Measurements from ENCODE around the gene CHM.
"Not testable (repeated sequence)": the region's sequence is repeated elsewhere in the genome, so short reads cannot be mapped to it uniquely, and the experiment has no call there.

The CHM gene

DNA sequence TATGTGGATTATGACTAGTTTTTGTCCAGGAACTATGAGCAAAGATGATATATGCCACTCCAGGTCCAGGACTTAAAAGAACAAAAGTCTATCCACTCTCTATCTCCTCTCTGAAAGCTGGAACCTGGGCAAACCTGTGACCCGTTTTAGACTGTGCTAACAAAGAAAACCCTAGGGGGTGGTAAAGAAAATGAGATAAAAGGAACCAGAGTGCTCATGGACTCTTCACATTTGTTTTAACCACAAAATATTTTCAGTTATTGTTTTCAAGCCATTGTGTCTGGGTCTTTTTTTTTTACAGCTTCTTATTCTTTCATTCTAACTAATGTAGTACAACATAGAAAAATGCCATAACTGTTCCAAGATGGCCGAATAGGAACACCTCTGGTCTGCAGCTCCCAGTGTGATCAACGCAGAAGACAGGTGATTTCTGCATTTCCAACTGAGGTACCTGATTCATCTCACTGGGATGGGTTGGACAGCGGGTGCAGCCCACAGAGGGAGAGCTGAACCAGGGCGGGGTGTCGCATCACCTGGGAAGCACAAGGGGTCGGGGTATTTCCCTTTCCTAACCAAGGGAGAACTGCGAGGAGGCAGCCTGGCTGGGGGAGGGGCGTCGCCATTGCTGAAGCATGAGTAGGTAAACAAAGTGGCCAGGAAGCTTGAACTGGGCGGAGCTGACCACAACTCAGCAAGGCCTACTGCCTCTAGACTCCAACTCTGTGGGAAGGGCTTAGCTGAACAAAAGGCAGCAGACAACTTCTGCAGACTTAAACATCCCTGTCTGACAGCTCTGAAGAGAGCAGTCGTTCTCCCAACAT lies 45.1 kb downstream of the CHM start:
- DNase-seq (ENCODE audit: extremely low read depth in 1 of 2, low read depth in 1 of 2): no peak

DNA sequence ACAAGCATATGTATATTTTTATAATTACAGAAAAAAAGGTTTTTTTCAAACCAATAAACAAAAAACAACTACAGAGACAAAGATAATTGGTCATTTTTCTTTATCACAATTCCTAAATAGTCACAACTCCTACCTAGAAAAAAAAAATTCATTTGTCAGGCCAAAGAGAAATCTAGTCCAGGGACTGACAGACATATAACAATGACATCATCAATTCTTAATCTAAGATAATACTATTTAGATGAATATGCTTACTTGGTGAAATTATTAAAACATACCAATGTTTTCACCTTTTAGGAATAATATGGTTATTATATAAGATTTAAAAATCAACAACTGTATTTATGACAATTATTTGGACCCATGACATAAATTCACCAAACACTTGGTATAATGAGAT lies 48.4 kb downstream of the CHM start:
- DNase-seq (ENCODE audit: extremely low read depth in 1 of 2, low read depth in 1 of 2): no peak

DNA sequence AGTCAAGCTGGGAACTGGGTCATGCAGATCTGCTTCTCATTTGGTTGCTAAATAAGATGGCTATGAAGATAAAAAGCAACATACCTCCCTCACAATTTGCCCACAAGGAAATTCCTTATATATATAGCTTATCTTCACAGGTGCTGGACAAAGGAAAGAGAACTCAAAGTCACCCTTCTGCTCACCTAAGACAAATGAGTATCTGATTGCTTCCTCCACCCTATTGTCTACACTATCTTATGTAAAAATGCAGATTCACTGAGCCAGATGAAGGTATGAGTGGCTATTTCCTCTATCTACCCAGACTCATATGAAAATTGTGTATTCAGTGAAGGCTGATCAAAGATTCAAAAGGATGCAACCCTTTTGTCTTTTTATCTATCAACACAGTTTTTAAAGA lies 50.8 kb downstream of the CHM start:
- no peak for DNase-seq (ENCODE audit: extremely low read depth in 1 of 2, low read depth in 1 of 2)

DNA sequence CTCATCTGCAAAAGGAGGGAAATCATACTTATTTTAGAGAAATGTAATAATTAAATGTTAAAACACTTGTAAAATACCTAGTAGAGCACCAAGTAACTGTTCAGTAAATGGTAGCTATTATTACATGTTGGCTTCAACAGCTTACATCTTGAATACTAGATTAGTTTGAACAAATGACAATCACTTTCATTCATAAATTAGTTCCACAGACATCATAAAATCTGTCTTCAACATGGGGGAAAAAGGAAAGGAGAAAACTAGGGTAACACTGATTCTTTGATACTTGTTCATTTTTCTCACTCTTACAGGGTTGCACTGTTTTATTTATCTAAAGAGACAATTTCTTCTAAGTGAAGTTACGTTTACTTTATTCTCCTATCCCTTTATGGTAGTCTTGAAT lies 51.7 kb downstream of the CHM start:
- no peak for DNase-seq (ENCODE audit: extremely low read depth in 1 of 2, low read depth in 1 of 2)

DNA sequence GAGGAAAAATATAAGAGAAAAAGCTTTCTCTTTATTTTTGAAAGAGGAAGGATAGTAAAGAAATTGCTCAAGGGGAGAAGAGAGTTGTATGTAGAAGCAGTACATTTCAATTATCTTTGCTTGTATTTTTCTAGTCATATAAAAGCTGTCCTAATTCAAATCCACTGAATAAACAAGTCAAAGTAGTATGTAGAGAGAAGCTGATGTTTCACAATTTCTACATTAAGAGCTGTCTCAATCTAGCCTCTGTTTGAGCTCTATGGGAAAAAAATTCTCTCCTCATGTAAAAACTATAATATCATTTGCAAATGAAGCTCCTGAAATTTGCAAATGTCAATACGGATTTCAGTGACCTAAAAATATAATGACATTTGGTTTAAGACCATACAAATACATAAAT lies 52.6 kb downstream of the CHM start:
- DNase-seq (ENCODE audit: extremely low read depth in 1 of 2, low read depth in 1 of 2): no peak

DNA sequence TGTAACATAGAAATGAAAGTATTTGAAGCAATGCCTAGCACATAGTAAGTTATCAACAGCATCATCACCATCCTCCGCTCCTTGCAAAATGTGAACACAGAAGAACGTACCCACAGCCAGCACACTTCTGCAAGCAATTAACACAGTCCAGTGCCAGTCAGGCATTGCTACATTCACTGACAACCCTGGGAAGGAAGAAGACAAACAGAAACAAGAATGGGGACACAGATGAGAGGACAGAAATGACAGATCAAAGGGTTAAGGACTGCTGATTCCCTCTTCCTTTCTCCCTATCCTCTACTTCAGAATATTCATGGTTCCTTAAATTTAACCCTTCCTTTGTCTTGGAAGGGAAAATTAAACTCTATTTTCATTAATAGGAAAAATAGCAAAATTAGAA lies 53.1 kb downstream of the CHM start:
- DNase-seq (ENCODE audit: extremely low read depth in 1 of 2, low read depth in 1 of 2): no peak

DNA sequence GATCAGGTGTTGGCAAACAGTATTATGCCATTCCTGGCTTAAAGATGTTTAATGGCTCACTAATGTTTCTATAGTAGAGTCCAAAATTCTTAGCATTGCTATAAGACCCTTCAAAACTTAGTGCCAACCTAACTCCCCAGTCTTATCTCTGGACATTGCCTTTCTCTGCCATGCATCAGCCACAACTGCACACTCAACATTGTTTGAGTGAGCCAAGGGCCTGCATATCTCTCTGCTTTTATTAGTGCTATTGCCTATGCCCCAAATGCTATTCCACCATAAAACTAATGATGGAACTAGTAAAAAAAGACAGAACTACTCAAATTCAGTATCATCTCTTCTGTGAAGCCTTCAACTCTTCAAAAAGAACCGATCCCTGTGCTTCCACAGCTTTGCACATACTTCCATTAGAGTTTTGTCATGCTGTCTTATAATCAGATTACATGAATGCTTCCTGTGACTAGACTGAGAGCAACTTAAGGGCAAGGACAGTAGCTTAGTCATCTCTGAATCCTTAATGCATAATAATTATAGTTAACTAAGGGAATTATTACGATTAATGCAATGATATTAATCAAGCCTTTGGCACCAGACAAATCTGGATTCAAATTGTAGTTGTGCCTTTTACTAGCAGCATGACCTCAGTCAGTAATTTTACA lies 53.7 kb downstream of the CHM start:
- no peak for DNase-seq (ENCODE audit: extremely low read depth in 1 of 2, low read depth in 1 of 2)

DNA sequence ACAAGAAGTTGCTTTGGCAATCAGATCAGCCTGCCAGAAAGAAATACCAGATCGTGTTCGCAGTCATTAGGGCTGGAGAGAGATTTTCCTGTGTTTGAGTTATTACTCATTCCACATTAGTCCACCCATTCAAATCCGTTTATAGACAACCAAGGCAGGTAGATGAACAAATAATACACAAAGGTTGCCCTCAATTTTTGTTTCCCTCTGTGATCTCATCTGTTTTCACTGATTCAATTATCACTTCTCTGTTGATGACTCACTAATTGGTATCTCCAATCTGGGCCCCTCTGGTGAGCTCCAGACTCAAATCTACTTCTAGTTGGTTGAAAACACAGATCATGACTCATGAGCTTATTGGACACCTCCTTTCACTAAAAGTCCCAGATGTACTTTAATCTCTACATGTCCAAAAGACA lies 54.5 kb downstream of the CHM start:
- no peak for DNase-seq (ENCODE audit: extremely low read depth in 1 of 2, low read depth in 1 of 2)

DNA sequence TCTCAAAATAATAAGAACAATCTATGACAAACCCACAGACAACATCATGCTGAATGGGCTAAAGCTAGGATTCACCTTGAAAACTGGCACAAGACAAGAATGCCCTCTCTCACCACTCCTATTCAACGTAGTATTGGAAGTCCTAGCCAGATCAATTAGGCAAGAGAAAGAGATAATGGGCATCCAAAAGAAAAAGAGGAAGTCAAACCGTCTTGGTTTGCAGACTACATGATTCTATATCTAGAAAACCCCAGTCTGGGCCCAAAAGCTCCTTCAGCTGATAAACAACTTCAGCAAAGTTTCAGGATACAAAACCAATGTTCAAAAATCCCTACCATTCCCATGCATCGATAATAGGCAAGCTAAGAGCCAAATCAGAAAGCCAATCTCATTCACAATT lies 59.0 kb downstream of the CHM start:
- no peak for DNase-seq (ENCODE audit: extremely low read depth in 1 of 2, low read depth in 1 of 2)

DNA sequence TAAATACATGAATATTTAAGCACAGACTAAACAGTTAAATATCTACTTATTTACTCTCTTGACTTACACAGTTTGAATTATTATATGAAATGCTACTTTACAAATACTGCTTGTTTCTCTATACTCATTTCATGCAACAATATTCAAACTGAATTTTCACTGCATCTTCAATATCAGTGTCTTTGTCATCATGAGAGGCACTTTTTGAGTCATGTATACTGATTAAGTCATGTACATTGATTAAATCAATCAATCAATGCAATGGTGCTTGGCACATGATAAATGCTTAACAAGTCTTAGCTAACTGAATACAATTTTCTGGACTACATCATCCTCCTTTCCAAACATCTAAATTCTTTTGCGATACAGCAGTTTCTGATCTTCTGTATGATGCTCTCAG lies 67.1 kb downstream of the CHM start:
- no peak for DNase-seq (ENCODE audit: extremely low read depth in 1 of 2, low read depth in 1 of 2)

DNA sequence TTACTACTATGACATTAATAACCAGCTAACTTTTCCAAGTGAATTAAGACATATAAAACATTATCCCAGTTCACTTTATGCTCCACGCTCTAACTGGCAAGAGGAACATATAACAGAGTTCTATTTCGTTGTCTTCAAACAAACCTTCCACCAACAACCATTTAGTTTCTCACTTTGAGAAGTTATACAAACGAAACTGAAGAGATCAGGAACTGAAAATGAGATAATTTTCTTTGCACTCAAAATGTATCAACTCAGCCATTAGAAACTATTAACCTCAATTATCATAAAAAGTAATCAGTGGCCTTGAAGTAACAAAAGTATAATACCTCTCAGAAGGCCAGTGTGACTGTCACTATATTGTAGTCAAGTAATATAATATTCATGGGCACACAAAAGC lies 70.1 kb downstream of the CHM start:
- DNase-seq (ENCODE audit: extremely low read depth in 1 of 2, low read depth in 1 of 2): no peak

DNA sequence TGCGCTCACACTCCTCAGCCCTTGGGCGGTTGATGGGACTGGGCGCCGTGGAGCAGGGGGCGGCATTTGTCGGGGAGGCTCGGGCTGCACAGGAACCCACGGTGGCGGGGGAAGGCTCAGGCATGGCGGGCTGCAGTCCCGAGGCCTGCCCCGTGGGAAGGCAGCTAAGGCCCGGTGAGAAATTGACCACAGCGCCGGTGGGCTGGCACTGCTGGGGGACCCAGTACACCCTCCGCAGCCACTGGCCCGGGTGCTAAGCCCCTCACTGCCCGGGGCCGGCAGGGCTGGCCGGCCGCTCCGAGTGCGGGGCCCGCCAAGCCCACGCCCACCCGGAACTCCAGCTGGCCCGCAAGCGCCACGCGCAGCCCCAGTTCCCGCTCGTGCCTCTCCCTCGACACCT lies 75.0 kb downstream of the CHM start:
- DNase-seq (ENCODE audit: extremely low read depth in 1 of 2, low read depth in 1 of 2): not testable (repeated sequence)

DNA sequence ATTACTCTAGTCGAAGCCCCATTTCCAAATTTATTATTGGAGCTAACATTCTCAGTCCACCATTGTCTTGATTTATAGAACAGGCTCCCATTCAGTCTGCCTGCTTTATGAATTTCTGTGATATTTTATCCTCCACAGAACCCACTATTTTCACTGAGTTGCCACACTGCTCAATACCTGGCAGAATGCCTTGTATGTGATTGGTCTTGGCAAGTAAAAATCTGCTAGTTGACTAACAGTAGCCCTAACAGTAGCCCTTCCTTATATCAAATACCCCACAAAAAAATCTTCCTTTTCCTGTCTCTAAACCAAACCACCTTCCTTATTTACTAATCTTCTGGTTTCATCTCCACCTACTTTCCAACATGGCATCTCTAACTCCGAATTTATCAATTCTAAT lies 82.6 kb downstream of the CHM start:
- DNase-seq (ENCODE audit: extremely low read depth in 1 of 2, low read depth in 1 of 2): no peak

DNA sequence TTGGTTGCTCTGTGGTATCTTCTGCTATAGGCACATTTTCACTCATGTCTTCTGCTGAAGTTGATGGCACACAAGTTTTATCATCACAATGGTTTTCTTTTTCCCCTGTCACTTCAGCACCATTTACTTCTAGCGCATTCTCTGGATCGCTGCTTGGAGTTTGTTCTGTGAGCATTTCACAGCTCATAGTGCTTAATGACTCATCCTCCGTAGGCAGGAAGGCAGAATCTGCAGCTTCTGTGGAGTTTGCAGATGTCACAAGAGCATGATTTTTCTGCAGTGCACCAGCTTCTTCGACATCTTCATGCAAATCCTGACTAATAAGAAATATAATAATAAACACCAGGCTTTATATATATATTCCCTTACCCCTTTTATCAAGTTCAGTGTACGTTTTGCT lies 83.6 kb downstream of the CHM start:
- no peak for DNase-seq (ENCODE audit: extremely low read depth in 1 of 2, low read depth in 1 of 2)

DNA sequence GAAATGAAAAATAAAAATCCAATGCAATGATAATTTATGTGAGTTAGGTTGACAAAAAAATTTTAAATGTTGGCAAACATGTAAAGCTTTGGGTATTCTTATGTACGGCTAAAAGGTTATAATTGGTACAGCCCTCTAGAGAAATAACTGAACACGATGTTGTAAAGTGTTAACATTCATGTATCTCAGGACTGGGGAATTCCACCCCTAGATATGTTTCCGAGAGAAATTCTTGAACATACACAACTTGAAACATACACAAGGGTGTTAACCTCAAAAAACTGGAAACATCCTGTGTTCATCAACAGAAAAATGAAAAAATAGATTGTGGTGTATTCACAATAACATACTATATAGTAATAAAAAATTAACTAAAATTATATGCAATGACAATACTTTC lies 91.8 kb downstream of the CHM start:
- no peak for DNase-seq (ENCODE audit: extremely low read depth in 1 of 2, low read depth in 1 of 2)

DNA sequence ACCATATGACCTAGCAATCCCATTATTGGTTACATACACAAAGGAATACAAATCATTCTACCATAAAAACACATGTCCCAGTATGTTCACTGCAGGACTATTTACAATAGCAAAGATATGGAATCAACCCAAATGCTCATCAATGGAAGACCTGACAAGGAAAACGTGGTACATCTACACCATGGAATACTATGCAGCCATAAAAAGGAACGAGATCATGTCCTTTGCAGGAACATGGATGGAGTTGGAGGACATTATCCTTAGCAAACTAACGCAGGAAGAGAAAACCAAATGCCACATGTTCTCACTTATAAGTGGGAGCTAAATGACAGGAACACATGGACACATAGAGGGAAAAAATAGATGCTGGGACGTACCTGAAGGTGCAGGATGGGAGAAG lies 102.6 kb downstream of the CHM start:
- DNase-seq (ENCODE audit: extremely low read depth in 1 of 2, low read depth in 1 of 2): not testable (repeated sequence)

DNA sequence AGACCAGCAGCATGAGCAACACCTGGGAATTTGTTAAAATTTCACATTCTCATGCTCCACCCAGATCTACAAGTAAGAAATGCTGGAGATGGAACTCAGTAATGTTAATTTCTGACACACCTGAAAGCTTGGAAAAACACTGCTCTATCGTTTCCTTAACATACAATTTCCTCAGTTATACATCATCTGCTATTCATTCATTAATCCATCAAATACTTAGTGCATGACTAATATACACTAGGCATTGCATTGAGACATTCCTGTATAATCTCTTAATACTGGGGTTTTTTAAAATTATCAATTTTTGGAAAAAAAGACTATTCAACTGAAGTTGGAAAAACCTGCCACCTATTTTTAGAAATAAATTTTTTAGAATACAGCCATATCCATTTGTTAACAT lies 106.1 kb downstream of the CHM start:
- no peak for DNase-seq (ENCODE audit: extremely low read depth in 1 of 2, low read depth in 1 of 2)

DNA sequence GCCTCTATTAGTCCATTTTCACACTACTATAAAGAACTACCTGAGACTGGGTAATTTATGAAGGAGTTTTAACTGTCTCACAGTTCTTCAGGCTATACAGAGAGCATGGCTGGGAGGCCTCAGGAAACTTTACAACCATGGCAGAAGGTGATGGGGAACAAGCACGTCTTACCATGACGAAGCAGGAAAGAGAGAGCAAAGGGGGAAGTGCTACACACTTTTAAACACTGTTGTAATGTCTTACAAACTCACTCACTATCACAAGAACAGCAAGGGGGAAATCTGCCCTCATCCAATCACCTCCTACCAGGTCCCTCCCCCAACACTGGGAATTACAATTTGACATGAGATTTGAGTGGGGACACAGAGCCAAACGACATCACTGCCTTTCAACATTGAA lies 107.4 kb downstream of the CHM start:
- DNase-seq (ENCODE audit: extremely low read depth in 1 of 2, low read depth in 1 of 2): not testable (repeated sequence)

DNA sequence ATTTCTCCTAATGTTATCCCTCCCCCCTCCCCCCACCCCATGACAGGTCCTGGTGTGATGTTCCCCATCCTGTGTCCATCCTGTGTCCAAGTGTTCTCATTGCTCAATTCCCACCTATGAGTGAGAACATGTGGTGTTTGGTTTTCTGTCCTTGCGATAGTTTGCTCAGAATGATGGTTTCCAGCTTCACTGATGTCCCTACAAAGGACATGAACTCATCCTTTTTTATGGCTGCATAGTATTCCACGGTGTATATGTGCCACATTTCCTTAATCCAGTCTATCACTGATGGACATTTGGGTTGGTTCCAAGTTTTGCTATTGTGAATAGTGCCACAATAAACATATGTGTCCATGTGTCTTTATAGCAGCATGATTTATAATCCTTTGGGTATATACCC lies 113.0 kb downstream of the CHM start:
- not testable (repeated sequence) for DNase-seq (ENCODE audit: extremely low read depth in 1 of 2, low read depth in 1 of 2)

DNA sequence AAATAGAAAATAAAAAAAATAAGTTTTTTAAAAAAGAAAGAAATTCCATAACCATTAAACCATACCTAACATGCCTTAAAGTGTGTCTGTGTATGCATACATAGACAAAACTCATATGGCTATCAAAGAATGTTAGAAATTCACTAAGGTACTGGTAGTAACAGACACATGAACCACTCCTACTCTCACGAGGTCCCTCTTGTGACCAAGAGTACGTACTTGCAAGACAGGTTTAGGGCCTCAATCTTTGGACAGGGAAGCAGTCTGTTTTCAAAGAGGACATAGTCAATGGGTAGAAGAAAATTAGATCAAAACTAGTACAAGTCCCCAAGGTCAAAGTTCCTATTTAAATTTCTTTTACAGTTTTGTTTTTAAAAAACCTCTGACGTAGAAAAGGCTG lies 117.3 kb downstream of the CHM start:
- no peak for DNase-seq (ENCODE audit: extremely low read depth in 1 of 2, low read depth in 1 of 2)

DNA sequence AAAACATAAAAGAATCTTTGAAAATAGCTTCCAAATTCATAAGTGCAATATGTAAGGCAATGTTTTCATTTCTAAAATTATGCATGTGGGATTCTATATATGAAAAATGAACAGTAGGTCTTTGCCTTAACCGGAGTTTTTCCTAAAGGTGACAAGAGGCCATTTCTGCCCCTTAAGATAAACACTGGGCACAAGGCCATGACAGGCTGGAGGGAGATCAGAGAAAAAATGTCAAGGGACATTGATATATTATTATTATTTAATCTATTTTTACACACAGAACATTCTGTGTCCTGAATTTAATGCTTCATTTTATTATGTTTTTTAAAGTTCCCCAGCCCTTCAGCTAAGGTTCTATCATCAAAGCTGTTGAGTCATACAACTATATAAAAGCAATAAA lies 118.8 kb downstream of the CHM start:
- no peak for DNase-seq (ENCODE audit: extremely low read depth in 1 of 2, low read depth in 1 of 2)

DNA sequence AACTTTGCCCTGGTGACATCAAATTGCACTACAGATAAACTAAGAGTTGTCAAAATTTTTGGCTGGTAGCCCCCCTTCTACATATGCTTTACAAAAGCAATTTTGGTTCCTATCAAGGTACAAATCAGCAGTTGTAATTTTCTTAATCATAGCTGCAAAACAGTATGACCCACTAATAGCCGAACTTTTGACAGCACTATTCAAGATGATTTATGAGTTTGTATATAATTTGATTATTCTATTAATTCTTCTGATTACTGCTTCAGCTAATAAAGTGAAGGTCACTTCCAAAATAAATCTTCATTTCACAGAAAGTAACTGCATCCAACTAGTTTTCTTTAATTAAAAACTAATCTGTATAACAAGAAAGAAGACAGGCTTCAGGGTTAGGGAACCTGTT lies 119.6 kb downstream of the CHM start:
- DNase-seq (ENCODE audit: extremely low read depth in 1 of 2, low read depth in 1 of 2): no peak

DNA sequence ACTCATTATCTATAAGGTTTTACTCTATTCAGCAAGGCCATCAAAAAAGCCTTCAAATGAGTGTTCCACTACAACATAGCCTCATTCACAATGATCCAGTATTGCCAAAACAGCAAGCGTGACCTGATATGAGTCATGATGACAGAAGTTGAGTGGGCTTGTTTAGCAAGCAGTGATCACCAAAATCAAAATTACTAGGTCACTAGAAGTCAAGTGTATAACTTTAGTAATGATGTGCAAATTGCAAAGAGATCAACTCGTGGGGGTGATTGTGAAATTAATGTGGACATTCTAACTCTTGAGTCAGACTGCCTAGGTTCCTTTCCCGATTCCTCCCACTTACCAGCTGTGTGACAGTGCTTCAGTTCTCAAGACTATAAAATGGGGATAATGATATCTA lies 124.5 kb downstream of the CHM start:
- DNase-seq (ENCODE audit: extremely low read depth in 1 of 2, low read depth in 1 of 2): no peak
